DMS53 treated with DMSO at 0.1 percent for 48 hours (cell line): Measurements from ENCODE around the gene ERI3.

ENCODE experiments used
- DNase-seq: peaks from one replicate; lab custom pipeline; 2025; ENCODE audit not compliant: unreplicated experiment; lab: John Stamatoyannopoulos, UW

The ERI3 gene, protein sequence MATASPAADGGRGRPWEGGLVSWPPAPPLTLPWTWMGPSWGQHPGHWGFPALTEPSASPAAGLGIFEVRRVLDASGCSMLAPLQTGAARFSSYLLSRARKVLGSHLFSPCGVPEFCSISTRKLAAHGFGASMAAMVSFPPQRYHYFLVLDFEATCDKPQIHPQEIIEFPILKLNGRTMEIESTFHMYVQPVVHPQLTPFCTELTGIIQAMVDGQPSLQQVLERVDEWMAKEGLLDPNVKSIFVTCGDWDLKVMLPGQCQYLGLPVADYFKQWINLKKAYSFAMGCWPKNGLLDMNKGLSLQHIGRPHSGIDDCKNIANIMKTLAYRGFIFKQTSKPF

DNA sequence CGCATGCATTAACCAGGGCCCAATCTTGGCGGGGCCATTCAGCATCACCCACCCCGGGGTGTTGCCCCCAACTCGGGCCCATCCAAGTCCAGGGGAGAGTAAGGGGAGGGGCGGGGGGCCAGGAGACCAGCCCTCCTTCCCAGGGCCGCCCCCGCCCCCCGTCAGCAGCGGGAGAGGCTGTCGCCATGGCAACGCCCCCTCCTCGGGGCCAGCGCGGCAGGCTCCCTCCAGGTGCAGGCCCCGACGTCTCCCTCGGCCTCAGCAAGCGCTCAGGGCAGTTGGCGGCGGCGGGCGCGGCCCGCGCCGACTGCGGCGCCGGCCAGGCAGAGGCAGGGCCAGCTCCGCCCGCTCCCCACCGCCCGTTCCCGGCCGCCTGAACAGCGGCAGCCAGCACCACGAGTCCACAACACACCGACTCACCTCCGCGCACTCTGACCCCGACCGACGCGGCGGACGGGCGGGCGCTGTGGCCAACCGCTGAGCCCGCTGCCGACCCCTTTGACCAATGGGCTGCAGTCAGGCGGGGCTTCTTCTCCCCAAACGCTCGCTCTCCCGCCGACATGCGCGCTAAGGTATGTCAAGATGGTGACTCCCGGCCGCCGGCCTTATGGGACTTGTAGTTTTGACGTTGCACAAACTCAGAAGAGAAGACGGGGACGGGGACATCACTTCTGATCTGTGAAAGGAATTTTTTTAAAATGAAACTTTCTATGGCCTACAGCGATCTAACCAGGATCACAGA lies at the start of gene ERI3:
Gene ERI3 (minus strand): TSS at position 418 of the 742 bp plus-strand sequence. CDS start 231 bp downstream, at position 187.
- DNase-seq: peak; percentile 95

DNA sequence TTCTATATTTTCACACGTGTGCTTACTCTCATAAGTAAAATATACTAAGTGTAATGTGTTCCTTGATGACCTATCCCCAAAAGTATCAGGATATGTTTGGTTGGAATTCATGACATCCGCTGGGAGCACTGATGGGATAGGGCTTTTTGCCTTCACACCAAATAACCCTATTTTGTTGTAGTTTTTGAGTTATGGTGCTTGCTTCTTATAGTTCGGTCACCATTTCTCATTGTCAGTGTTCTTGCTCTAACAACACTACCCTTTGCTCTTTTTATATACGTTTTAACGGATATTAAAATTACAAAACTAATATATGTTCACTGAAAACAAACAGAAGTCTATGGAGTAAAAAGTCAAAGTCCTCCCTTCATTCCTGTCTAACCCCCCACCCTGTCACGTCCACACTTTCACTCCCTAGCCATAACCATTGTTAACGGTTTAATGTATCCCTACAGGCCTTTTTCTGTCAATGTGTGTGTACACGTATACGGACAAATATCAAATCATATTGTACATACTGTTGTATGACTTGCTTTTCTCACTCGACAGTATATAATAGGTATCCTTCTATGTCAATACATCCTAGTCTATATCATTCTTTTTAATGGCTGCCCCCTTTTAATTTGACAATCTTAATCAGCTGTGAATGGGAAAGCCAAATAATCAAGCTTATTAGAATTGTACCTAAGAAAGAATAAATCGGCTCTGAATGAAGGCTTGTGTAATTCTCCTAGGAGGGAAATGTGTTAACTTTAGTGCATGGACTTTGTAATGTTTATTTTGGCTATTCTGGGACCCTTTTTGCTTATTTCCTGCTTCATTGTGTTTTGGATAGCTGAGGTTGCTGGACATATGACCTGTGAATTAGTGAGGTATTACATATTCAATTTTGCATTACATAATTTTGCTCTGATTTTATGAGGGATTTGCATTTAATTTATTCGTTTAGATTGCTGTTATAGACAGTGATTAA lies 46.5 kb upstream of the ERI3 start:
- DNase-seq: no peak

DNA sequence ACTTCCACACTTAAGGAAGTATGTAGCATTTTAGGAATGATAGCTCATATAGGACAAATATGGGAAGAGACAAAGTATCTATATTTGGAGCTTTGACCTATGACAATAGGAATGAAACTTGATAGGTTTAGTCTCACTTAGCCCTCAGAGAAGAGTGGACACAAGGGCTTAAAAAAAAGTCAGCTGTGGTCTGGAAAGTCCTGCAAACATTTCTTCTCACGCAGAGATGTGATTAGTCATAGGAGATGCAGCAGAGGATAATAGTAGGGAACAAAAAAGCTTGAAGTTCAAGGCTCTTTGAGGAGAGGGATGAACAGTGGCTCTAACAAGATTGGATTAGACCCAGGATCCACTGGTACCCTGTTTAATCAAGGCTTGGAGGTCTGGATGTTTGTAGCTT lies 35.2 kb upstream of the ERI3 start:
- DNase-seq: peak; percentile 48

DNA sequence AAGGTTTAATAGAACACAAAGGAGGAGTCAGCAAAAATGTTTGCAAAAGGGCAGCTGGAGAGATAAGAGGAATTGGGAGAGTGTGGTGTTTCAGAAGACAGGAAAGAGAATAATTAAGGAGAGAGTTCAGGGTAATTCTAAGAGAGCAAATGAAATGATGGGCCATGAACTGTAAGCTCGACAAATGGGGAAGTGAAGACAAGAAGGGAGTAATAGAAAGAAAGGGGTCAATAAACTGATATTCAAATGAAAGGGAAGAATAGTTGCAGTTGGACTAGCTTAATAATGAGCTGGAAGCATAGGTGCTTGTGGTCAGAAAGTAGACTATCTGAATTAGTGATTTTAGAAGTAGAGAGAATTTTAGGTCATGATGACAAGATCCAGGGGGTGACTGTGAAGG lies 34.4 kb upstream of the ERI3 start:
- no peak for DNase-seq

DNA sequence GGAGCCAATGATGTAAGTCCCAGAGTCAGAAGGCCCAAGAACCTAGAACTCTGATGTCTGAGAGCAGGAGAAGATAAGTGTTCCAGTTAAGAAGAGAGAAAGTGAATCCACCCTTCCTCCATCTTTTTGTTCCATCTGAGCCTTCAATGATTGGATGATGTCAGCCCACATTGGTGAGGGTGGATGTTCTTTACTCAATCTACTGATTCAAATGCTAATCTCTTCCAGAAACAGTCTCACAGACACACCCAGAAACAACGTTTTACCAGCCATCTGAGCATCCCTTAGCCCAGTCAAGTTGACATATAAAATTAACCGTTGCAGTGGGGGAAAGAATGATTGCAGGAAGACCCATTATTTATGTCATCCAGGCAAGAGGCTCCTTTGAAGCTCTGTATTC lies 33.5 kb upstream of the ERI3 start:
- DNase-seq: no peak

DNA sequence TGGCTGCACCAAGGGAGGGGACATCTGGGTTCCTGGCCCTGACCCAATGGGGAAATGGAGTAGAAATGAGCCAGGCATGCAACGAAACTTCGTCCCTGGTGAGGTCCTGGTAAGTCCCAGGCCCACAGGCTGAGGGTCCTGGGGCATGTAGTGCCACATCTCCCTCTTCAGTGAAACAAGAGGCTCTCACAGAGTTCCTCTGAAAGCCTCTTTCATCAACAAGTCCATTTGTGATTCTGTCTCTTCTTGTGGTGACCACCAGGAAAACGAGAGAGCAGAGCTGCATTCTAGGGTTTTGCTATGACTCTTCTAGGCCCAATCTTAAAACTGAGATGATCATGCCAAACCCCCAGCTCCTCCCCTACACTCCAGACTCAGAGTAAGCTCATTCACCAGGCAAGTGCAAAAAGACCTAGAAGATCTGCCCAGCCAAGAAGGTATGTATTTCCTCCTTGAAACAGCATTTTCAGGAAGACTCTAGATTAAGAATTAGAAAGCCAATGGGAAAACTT lies 25.7 kb upstream of the ERI3 start:
- DNase-seq: no peak

DNA sequence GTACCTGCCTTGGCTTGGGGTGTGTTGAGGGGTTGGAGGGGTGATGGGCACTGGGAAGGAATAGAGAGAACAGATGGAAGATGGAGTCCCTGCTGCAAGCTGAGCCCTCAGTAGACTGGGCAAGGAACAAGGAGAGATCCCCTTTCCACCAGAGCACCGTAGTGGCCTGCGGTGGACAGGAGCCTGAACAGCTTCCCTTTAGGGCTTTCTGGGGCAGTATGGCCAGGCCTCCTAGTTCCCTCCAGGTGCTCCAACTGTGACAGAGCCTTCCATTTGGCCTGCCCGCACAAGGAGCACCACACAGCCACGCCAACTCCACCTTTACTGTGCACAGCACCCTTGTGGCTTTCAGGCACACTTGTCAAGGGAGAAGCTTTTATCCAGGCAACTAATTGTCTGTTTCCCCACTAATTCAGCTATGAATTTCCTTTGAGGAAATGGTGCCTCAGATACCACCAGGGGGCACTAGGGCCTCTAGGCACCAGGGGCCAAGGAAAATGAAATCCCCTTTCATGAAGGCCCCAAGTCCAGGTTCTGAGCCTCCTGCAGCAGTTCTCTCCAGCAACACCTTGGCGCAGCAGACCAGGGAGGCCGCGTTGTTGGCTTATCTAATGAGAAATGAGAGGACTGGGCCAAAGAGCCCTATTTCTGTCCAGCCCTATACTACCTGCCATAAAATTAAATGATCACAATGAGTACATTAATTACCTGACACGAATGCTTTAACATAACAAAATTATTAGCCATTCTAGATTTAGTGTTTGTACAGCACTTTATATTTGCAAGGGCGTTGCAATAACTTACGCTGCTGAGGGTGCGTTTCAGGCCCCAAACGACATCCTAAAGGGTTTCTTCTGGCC lies 23.1 kb upstream of the ERI3 start:
- peak; percentile 72 for DNase-seq

DNA sequence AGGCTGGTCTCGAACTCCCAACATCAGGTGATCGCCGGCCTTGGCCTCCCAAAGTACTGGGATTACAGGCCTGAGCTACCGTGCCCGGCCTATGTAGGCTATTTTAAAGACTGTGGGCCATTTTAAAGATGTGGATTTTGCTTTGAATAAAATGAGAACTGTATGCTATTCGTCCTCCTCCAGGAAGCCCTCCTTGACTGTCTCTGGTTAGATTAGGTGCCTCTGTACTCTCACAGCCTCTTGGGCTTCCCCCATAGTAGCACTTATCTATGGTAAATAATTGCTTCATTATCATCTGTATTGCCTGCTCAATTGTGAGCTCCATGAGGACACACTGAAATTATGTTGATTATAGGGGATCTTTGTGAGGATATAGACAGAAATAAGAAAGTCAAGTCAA lies 20.5 kb upstream of the ERI3 start:
- DNase-seq: no peak

DNA sequence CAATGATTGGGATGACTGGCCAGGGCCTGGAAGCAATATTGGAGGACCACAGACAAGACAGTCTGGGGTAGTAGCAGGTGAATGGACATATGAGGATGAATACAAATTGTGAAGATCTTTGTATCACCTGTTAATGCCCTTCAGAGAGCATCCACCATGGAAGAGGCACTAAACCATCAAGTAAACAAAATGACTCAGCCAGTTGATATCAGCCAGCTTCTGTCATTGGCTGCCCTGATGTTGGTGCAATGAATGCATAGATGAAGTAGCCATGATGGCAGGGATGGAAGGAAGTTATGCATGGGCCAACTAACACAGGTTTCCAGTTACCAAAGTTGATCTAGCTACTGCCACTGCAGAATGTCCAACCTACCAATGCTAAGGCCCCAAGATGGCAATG lies 16.1 kb upstream of the ERI3 start:
- DNase-seq: peak; percentile 71

DNA sequence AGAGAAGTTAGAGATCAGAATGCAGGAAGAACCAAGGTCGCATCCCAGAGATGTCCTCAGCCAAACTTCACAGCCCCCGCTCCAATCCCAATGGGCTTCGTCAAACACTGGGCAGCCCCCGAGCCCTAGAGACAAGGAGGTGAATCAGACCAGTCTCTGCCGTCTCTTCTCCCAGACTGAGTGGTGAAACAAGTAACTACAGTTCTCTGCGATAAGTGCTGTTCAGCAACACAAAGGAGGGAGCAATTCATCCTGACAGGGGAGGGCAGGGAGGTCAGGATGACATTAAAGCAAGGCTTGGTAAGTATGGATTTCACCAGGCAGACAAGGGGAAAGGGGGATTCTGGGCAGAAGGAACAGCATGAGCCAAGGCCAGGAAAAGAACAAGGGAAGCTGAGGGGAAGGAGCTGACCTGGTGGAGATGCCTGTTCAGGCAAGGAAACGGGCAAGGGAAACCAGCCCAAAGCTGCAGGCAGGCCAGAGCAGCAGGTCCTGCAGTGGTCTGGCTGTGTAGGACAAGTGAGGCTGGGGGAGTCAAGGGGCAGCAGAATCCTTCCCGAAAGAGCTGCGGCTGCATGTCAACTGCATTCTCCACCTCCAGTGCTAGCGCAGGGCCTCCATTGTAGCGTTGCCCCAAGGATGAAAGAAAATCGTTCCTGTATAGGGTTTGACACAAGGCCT lies 13.6 kb upstream of the ERI3 start:
- DNase-seq: no peak

DNA sequence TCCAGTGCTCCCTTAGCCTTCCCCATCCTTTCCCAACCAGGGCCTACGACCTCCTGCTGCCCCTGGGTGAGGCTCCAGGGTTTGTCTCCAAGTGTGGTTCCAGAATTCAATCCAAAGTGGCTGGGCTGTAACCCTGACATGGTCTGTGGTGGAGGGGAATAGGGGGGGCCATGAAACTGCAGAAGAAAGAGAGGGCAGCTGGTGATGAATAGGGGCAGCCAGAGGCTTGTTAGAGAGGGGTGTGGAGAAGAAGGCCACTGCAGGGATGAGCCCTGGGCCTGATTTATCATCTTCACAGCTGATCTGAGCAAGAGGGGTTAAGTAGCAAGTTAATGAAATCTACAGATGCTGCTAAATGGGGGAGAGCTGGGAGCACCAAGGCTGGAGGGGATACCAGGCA lies 12.9 kb upstream of the ERI3 start:
- no peak for DNase-seq

DNA sequence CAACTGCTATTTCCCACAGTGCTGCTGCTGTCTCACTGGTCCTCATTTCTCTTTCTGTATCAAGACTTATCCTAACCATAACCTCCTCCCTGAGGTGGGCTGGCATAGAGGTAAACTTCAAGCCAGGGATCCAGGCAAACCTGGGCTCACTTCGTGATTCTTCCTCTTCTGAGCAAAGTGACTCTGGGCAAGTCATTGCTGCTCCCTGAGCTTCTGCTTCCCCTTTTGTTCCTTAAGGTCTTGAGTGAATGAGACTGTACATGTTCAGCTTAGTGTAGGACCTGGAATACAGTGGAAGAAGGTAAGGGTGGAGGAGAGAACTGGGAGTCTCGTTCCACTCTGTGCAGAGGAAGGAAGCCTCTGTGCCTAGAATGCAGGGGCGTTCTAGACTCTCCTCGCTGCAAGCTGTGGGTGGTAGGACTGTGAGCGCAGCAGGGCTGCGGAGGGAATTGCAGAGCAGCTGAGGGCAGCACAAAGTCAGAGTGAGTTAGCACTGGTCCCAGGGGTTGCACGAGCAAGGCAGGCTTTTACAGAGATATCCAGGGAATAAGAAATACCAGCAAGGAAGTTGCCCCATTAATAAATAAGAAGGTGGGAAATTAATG lies 11.4 kb upstream of the ERI3 start:
- no peak for DNase-seq

DNA sequence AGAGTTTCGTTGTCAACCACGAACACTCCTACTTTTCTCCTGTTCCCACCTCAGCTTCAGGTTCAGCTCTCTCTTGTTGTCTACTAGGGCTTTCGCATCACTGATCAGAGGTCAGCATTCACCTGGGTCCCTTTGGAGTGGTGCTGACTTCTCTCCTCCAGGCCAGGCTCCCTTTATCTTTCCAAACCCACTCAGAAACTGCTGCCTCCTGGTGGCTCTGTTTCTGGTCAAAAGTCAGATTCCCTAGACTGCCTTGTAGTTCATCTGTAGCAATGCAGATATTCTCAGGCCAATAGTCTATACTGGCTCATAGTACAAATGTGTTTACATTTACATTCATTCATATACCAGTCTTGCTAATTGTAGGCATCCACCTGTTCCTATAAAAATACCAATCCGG lies 6.4 kb upstream of the ERI3 start:
- no peak for DNase-seq

DNA sequence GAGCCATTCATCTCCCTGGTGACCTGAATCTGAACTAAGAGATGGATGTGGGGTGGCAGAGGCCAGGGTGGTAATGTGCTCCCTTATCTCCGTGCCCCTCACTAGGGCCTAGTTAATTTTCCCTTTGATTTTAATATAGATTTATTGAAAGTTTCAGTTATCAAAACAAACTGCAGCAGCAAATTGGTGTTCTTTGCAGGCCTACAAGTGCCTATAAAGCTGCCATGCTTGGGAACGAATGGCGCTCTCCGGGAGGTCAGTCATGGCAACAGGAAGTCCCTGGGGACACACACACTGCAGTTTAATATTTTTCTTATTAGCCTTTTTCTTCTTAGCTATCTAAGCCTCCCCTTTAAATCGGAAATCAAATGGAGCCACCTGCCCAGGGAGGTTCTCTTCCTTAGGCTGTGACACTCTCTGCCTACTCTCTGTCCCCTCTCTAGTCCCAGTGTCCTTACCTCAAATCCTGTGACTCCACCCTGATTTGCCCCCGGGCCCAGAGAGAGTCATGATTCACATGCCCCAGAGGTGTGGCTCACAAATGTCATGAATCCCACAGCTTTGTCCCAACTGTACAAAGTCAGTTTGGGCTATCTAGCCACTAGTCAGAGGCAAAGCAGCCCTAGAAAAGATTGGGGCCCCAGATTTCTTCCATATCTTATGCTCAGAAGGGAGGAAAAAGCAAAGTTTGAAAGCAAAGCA lies 4.3 kb upstream of the ERI3 start:
- DNase-seq: no peak

DNA sequence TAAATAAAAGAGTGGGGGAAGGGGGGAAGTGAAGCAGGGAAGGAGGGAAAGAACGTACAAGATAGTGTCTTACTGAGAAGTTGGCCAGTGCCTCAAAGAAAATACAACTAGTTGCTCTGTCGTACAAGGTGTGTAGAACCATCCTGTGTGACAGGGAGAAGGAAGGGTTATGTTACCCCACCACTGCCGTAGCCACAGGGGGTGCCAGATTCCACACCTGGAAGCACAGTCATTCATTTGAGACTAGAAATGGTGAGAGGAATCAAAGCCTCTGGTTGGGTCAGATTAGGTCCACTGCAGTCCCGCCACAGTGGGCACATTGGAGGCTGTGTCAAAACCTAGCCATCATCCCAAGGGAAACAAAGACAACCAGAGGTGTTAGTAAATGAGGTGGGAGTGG lies 2.7 kb upstream of the ERI3 start:
- no peak for DNase-seq

DNA sequence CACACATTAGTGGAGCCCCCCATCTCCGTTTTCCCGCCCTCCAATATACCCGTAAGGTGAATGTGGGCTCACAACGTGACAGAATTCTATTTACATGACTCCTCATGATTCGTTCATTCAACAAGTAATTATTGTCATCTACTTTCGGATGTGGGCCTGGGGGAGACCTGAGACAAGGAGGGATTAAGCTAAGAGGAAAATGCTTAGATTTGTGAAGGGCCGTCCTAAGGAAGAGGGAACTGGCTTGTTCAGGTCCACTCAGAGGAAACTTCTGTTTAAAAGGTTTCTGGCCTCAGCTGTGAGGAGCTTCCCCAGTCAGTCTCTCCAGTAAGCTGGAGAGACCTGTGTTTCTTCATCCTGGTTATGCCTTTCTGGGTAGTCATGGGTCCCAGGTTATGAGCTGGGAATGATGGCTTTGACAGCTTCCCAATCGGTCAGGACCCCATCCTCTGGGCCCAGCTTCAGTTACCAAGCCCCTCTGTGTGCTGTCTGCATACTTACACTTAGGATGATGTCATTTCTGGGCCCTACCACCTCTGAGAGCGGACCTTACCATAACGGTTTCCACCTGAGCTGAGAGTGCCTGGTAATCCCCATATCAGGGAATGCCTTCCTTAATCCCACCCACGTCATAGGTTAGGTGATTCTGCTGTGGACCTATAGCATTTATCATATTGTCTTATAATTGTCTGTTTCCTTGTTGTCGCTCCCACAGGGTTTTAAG lies 687 bp upstream of the ERI3 start:
- peak; percentile 42 for DNase-seq

DNA sequence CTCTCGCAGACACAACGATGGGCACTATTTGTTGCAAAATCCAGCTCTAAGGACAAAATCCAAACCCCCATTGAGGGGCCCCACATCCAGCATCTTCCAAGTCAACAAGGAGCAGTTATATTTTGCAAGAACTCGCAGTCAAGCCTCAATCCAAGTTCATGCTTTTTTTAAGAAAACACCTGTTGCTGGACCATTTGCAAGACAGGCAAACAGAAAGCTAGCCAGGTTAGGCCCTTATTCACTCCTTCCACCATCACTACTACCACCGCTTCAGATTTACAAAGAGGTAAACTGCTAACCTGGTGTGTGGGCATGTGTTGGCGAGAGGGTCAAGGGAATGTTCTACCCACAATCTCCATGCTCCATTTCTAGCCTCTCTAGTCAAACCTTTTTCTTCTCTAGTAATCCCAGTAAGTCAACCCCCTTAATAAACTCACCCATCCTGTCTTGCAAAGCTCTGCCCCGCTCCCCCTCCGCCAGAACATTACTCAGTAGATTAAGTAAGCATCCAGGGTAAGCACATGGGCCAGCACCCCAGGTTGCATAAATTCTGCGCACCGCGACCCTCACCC lies 703 bp downstream of the ERI3 start:
- DNase-seq: no peak

DNA sequence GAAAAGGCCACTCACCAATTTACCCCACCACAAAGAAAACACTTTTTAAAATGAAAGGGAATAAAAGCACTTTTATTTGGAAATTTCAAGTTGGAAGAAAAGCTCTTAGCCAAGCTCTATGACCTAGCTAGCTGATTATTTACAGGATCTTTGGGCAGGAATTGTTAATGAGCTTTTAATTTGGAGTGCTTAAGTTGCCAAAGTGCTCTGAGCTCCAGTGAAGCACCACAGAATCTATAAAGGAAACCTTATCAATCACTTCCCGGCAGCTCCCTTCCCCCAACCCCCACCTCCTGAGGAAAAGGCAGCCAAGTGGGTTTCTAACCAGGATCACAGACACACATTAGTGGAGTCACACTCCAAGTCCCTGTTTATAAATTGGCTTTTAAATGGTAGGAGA lies 1.5 kb downstream of the ERI3 start:
- DNase-seq: no peak
